KMS-11 (cell line): ENCODE data around the gene CNPPD1.

Source experiments
- H2AFZ ChIP-seq: fragments of 200-600 bp; sonication (generic); 2 replicates; pipeline ENCODE4 v1.6.1; 2016; ENCODE audit warnings: antibody characterized with exemption, mixed run types, low read depth
- H3K27ac ChIP-seq: fragments of 200-600 bp; sonication (generic); 2 replicates; pipeline ENCODE4 v1.6.1; 2016; ENCODE audit warnings: mild to moderate bottlenecking, mixed run types
- H3K27me3 ChIP-seq: fragments of 200-600 bp; sonication (generic); 2 replicates; pipeline ENCODE4 v1.6.1; 2017; ENCODE audit warnings: mild to moderate bottlenecking, low read depth, mixed run types, moderate library complexity; ENCODE audit not compliant: insufficient read depth
- H3K36me3 ChIP-seq: fragments of 200-600 bp; sonication (generic); 2 replicates; pipeline ENCODE4 v1.6.1; 2017; ENCODE audit warnings: mild to moderate bottlenecking, mixed run types; ENCODE audit not compliant: insufficient read depth
- H3K4me1 ChIP-seq: fragments of 200-600 bp; sonication (generic); 2 replicates; pipeline ENCODE4 v1.6.1; 2016; ENCODE audit warnings: mild to moderate bottlenecking, low read depth, mixed run types; ENCODE audit not compliant: poor library complexity, severe bottlenecking
- H3K4me2 ChIP-seq: fragments of 200-600 bp; sonication (generic); 2 replicates; pipeline ENCODE4 v1.7.0; 2016; ENCODE audit warnings: mild to moderate bottlenecking, mixed run types
- H3K4me3 ChIP-seq: fragments of 200-600 bp; sonication (generic); IDR thresholded peaks from 2 replicates; pipeline ENCODE4 v1.6.1; 2017; ENCODE audit warnings: low read depth, low read length, mixed read lengths; ENCODE audit not compliant: insufficient read depth
- H3K79me2 ChIP-seq: fragments of 200-600 bp; sonication (generic); 2 replicates; pipeline ENCODE4 v1.6.1; 2016; ENCODE audit warnings: low read depth, mixed run types; ENCODE audit not compliant: insufficient read depth
- H3K9ac ChIP-seq: fragments of 200-600 bp; sonication (generic); 2 replicates; pipeline ENCODE4 v1.6.1; 2016; ENCODE audit warnings: mild to moderate bottlenecking, mixed run types
- H4K20me1 ChIP-seq: fragments of 200-600 bp; sonication (generic); 2 replicates; pipeline ENCODE4 v1.6.1; 2016; ENCODE audit warnings: mild to moderate bottlenecking, mixed run types; ENCODE audit not compliant: insufficient read depth
- TF ChIP-seq, protein P1 (sequence below): fragments of 200-600 bp; sonication (generic); conservative IDR thresholded peaks from 2 replicates; pipeline ENCODE4 v1.6.1; 2017; ENCODE audit warnings: low read depth, mild to moderate bottlenecking, antibody characterized with exemption, low read length, moderate library complexity, mixed read lengths

The CNPPD1 gene

DNA sequence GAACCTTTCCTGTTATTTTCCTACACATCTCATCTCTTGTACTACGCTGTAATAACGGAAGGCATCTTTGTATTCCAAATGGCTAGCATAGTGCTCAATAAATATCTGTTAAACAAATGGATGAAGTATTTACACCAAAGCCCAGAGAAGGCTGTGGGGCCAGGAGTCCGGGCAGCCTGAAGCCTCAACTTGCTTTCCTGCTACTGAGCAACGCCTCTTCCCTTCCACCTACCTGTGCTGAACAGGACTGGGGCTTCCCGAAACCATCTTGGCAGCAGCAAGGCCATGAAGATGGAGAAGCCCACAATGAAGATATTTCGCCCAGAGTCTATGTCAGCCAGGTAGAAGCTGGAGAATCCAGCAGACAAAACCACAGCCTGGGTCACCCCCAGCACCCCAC, 13.6 kb downstream of the CNPPD1 start:
- no peak overlapping the region for H3K27ac ChIP-seq
- H3K9ac ChIP-seq: no peak overlapping the region
- TF ChIP-seq, protein P1, sequence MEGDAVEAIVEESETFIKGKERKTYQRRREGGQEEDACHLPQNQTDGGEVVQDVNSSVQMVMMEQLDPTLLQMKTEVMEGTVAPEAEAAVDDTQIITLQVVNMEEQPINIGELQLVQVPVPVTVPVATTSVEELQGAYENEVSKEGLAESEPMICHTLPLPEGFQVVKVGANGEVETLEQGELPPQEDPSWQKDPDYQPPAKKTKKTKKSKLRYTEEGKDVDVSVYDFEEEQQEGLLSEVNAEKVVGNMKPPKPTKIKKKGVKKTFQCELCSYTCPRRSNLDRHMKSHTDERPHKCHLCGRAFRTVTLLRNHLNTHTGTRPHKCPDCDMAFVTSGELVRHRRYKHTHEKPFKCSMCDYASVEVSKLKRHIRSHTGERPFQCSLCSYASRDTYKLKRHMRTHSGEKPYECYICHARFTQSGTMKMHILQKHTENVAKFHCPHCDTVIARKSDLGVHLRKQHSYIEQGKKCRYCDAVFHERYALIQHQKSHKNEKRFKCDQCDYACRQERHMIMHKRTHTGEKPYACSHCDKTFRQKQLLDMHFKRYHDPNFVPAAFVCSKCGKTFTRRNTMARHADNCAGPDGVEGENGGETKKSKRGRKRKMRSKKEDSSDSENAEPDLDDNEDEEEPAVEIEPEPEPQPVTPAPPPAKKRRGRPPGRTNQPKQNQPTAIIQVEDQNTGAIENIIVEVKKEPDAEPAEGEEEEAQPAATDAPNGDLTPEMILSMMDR: no peak
- no peaks in the 10 kb centered on the region for H3K36me3 ChIP-seq
- no peaks in the 10 kb centered on the region for H4K20me1 ChIP-seq
- peaks cover 13% of the 10 kb centered on the region for H3K4me1 ChIP-seq
- no peak overlapping the region for H3K4me2 ChIP-seq
- H2AFZ ChIP-seq: no peak overlapping the region
- no peaks in the 10 kb centered on the region; the same call in 1 of the 2 replicates for H3K27me3 ChIP-seq
- H3K79me2 ChIP-seq: no peaks in the 10 kb centered on the region
- no peak overlapping the region for H3K4me3 ChIP-seq

DNA sequence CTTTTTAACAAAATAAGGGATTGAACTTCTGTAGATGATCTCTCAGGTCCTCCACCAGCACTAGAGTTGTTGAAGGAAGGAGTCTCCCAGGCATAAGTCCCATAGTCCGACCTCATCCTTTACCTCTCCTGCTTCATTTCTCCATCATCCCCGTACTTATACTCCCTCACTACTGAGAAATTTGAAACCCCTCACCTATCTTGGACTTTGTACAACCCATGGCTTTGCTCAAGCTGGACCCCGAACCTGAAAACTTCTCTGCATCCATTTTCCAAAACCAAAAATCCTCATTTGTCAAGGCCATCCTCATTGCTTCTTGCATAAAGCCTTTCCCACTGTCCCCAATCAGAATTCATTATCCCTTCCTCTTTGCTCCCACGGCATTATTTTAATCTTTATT, 15.6 kb downstream of the CNPPD1 start:
- H3K4me2 ChIP-seq: peak overlapping the region; percentile 22
- H3K79me2 ChIP-seq: no peaks in the 10 kb centered on the region
- no peaks in the 10 kb centered on the region for H3K36me3 ChIP-seq
- H3K27ac ChIP-seq: no peak overlapping the region
- peaks cover 11% of the 10 kb centered on the region for H3K4me1 ChIP-seq
- peak overlapping the region; percentile 63; the same call in 1 of the 2 replicates for H2AFZ ChIP-seq
- H4K20me1 ChIP-seq: no peaks in the 10 kb centered on the region
- TF ChIP-seq, protein P1: no peak
- no peak overlapping the region for H3K9ac ChIP-seq
- H3K4me3 ChIP-seq: no peak overlapping the region
- H3K27me3 ChIP-seq: no peaks in the 10 kb centered on the region; the same call in 1 of the 2 replicates

DNA sequence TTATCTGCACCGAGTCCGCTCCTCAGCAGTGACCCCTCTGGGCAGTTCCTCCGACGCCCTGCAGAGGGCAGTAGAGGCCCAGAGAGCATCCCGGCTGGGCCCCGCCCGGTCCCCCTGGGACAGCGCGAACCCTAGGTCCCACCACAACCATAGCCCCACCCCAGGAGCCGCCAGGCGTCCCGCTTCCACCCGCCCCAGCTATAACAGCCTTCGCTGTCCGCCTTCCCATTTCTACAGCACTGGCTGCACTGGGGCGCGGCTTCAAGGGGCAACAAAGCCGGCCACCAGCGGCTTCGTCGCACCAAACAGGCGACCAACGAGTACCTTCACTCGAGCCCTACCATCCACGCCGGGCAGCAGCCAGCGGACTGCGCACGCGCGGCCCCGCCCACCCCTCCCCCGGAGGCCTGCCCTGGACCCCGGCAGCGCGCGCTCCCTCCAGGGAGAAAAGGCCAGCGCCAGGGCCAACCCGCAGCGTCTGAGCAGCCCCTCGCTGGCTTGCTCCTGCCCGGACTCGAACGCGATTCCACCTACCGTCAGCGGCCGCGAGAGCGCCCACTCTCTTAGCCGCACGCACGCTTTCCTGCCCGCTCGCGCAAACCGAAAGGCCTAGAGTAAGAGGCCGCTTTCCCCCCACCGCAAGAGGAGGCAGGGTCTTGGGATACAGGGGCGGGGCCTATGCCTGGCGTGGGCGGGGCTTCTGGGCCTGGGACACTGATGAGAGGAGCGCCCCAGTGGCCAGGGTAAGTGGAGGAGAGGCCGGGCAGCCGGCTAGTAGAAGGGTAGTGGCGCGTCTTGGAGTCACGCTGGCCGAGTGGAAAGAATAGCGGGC, 16.3 kb downstream of the CNPPD1 start, which contains the start of gene NHEJ1:
Gene NHEJ1, minus strand, starts transcription at position 630 of the 832 bp plus-strand sequence. CDS start 2,453 bp downstream, outside the sequence.
- no peaks in the 10 kb centered on the region for H4K20me1 ChIP-seq
- H3K79me2 ChIP-seq: no peaks in the 10 kb centered on the region
- H3K4me3 ChIP-seq: no peak within 1 kb of the TSS
- TF ChIP-seq, protein P1: peak; percentile 91
- peak within 1 kb of the TSS; percentile 63 for H2AFZ ChIP-seq
- H3K4me1 ChIP-seq: peaks cover 11% of the 10 kb centered on the region
- peak within 1 kb of the TSS; percentile 78 for H3K4me2 ChIP-seq
- no peaks in the 10 kb centered on the region for H3K36me3 ChIP-seq
- no peaks in the 10 kb centered on the region; the same call in 1 of the 2 replicates for H3K27me3 ChIP-seq
- H3K9ac ChIP-seq: peak within 1 kb of the TSS; percentile 71; the same call in 1 of the 2 replicates
- H3K27ac ChIP-seq: peak within 1 kb of the TSS; percentile 77

DNA sequence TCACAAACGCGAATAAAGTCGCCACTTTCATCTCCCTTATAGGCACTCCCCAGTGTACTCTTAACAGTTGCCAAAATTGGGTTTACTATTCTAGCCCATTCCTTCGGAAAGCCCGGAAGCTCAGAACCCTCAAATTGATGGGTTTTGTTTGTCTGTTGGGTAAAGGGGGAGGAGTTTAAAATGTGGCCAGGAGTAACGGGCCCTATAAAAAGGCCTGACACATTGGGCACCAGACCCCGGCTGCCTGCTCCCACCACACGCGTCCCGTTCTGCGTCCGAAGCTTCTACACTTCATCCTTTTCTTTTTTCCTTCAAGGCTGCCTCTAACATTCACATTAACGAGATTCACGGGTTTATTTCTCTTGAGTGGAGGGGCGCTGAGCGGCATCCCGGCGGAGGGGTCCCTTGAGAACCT, 16.9 kb downstream of the CNPPD1 start:
- no peaks in the 10 kb centered on the region for H4K20me1 ChIP-seq
- H2AFZ ChIP-seq: peak overlapping the region; percentile 63
- H3K27ac ChIP-seq: no peak overlapping the region
- peaks cover 11% of the 10 kb centered on the region for H3K4me1 ChIP-seq
- H3K4me3 ChIP-seq: no peak overlapping the region
- H3K4me2 ChIP-seq: peak overlapping the region; percentile 78
- H3K79me2 ChIP-seq: no peaks in the 10 kb centered on the region
- no peaks in the 10 kb centered on the region for H3K36me3 ChIP-seq
- H3K9ac ChIP-seq: no peak overlapping the region; the same call in 1 of the 2 replicates
- TF ChIP-seq, protein P1: no peak
- H3K27me3 ChIP-seq: no peaks in the 10 kb centered on the region; the same call in 1 of the 2 replicates
